Forelimb muscle (tissue), 1 donor: Measurements from ENCODE around the gene KCND3. TPM values are rescaled to one million over a fixed set of nuclear protein-coding genes. Genes with fewer than 3 reads are reported as not detected.

Experiments
- DNase-seq: peaks from one replicate; pipeline ENCODE4 v3.0.0-alpha.2; 2013; ENCODE audit warnings: low read depth
- polyA plus RNA-seq: library from polyadenylated mRNA; unstranded; fragments of 120-200 nt; gene quantifications from one replicate; pipeline ENCODE4 v1.2.1, GENCODE V29; 2013; ENCODE audit not compliant: insufficient read length

The KCND3 gene
- polyA plus RNA-seq, 1 donor: 1.5 TPM

DNA sequence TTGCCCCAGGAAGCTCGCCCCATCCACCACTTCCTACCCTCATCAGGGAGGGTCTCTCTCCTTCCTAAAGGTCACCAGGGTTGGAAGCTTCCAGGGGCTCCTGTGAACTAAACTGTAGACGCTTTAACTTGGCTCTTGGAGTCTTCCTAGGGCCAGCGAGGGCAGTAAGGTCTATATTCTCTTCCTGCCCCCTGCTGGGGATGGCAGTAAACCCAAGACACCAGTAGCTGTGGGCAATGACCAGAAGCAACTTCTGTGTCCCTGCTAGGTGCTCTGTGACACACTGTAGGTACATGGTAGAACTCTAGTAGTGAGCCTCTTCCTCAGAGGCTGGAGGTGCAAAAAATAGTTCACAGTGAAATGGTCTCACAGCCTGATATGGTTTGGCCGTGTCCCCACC, 30.0 kb downstream of the KCND3 start:
- DNase-seq: no peak

DNA sequence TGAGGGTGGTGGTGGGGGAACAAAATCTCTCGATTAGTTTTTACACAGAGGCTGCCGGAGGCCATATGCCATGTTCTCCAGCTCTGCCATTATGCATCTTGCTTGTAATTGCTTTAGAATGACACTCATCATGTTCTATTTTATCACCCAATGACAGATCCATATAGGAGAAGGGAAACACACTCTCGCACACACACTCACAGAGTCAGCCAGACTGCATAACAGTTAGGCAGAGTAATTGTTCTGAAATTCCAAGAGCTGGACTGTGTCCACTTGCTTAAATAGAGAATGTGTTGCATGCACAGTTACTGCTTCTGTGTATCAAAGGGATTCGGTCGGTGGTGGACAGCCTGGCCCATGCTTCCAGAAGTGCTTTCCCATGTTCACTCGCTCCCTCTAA, 30.6 kb downstream of the KCND3 start:
- no peak for DNase-seq

DNA sequence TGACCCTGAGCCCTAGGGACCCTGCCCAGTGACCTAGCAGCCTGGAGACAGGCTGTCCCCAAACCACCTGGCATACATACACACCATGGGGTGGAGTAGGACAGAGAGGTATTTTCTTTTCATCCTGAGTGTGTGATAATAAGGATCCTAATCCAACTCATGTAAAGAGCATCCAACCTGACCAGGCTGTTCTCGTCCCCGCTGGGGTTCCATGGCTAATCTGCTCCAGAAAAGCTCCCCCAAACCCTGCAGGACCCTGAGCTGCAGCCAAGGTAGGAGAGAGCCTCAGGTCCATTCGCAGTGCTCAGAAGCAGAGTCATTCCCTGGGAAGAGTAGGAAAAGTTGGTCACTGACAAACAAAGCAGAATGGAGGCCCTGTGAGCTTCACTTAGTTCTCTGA, 31.4 kb downstream of the KCND3 start:
- no peak for DNase-seq

DNA sequence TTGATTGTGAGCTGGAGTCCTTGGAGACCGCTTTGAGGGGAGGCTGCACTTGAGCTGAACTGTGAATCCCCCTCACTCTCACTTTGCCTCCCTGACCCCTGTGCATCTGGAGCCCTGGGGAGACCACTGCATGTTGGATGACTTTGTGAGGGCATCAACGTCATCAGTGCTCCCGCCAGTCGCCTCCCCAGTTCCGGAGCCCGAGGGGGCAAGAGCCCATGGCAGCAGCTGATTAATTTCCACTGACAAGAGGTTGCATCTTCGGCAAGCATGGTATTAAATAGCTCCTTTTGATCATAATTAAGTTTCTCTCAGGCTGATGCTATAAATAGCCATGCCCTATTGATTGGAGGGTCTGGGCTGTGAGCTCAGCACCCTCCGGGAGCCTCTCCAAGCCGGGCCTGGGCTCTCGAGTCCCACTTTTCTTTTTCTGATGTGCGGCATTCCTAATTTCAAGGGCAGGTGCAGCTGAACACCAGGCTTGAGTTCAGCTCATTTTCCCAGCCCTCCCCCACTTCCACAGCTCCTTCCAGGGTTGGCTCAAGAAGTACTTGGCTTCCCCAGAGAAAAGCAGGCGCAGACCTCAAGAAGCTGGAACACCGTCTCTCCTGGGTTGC, 33.2 kb downstream of the KCND3 start:
- no peak for DNase-seq

DNA sequence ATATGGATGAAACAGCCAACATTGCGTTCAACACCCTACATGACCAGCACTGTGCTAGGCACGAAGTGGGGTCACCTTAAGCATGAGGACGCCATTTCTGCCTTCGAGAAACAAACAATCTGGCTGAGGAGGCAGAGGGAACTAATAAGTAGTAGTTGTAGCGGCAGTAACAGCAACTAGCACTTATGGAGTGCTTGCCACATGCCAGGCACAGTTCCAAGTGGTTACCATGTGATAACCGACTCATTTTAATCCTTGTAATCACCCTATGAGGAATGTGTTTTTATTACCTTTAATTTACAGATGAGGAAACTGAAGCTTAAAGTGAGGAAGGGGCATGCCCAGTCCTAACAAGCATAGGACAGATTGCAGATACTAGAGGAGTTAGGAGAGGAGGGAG, 33.7 kb downstream of the KCND3 start:
- DNase-seq: no peak

DNA sequence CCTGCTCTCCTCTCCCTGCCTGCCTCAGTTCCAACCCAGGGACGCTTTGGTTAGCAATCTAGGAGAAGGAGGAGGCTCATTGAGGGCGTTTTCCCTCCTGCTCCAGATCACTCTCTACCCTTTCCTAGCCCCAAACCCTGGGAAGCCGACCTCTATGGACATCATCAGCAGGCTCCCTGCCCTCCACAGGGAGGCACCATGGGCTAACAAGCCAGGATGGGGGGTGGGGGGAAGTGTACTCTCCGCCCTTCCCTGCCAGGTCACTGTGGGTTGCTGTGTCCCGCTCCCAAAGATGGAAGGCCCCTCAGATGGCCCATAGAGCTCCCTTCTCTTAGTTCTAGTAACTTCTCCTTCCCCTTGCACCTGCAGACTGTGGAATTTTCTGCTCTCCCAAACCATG, 35.7 kb downstream of the KCND3 start:
- DNase-seq: no peak

DNA sequence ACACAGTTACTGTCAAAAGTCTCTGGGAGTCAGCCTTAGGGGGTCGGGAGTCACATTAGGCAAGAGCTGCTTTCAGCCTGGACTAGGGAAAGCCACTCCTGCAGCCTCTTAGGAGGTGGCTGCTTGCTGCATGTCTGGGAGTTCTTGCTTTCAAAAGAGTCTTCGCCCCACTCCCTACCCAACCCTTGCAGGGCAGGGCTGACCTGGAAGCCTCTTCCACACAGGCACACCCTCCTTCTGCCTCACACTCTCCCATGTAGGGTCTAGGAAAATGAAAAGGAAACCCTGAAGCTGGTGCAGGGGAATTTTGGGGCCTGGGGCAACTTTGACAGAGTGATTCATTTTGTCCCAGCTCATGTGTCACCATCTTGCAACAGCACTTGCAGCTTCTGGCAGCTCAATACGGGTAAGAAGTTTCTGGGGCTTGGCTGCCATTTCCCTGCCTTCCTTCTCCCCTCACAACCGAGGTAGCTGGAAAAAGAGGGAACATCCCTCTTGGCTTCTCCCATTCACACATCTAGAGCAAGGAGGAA, 37.3 kb downstream of the KCND3 start:
- DNase-seq: no peak

DNA sequence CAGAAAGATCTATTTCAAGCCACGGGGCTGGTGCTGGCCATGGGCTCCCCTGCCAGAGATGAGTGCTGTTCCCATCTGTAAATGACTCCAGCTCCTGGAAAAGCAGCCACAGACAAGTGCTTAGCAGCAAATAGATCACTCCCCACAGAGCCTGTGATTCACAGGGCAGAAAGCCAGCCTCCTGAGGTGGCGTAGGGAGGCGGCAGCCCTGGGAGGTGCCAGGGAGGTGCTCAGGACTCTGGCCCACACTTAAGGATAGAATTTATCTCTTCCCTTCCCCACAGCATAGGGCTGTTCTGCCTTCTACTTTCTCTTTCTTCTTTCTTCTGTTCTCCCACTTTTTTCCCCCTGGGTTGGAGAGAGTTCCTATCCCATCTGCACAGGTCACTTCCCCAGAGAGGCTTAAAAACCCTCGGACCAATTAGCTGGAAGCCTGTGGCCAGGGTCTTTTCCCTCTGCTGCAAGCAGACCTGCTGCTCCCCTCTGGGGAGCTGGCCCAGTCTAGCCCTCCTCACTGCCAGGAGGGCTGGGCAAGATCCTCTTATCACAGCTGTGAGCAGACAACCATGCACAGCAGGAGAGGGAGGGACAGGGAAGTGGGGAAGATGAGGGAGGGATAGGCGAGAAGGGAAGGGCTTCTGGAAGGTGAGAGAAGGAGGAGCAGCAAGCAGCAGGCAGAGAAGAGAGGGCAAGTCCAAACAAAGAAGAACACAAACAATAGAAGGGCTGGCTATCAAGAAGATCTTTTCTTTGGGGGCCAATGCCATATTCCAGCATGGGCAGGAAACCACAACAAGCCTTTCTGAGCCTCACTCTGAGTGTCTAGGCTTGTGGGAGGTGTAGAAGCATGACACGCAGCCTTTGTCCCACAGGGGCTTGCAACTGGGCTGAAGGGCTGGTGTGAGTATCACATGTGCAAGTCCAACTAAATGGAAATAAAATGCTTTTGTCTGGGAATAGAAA, 41.0 kb downstream of the KCND3 start:
- DNase-seq: no peak

DNA sequence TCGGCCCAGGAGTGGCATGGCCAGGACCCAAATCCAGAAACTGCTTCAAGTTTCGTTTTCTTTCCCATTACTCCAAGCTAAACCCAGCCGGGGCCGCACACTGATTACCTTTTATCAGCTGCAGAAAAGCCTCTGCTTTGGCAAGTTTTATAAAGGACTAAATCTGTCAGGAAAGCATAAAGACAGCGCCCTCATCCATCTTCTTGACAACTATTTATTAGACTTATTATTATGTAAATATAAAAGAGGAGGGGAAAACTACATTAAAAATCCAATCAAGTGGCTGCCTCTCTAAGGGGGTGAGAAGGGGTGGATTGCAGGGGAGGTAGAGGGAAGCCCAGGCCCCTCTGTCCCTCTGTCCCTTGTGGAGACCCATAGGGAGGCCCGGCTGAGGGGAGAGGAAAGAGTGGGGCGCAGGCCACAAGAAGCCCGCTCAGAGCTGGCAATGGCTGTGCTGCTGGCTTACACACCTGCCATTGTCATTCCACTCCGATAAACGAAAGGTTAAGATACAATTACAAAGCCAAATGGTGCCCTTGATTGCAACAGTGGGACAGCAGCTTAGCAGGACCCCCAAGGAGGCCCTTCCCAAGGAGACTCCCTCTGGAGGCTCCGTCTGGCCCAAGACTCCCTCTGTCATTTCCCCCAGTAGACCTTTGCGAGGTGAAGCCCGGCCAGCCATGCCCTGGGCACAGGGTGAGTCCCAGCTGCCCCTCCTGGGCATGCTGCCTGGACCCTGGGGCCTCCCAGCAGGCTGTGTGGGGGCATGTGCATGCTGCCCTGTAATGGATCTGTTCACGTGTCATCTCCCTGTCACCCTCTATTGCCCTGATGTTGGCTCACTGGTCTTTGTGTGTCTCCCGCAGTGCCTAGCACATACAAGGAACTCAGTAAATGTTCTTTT, 45.4 kb downstream of the KCND3 start:
- DNase-seq: no peak

DNA sequence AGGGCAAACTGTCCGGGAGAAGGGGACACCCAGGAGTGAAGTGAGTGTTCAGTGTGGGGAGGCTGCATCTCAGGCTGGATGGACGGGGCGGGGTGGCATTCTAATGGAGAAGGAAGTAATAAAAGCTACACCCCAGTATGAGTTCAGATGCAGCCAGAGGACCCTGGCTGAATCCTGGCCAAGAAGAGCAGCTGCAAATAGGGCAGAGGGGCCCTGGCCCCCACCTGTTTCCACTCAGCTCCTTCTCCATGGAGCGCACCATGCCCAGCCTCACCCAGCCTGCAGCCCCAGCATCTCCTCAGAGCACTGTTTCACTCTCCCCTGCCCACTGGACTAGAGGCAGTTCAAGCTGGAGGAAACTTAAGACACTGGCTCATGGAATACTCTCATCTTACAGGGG, 46.4 kb downstream of the KCND3 start:
- no peak for DNase-seq

DNA sequence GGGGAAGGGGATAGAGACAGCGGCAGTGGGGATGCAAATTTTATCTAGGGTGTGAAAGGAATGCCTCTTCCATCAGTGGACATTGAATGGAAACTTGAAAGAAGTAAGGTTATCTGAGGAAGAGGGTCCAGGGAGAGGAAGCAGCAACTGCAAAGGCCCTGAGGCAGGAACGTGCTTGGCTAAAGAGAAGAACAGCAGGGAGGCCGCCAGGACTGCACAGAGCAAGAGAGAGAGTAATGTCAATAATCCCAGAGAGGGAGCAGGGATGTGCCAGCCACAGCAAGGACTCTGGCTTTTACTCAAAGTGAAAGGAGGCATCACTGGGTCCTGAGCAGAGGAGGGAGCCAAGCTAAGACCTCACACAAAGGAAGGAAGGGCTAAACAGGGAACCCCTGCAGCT, 50.9 kb downstream of the KCND3 start:
- DNase-seq: no peak

DNA sequence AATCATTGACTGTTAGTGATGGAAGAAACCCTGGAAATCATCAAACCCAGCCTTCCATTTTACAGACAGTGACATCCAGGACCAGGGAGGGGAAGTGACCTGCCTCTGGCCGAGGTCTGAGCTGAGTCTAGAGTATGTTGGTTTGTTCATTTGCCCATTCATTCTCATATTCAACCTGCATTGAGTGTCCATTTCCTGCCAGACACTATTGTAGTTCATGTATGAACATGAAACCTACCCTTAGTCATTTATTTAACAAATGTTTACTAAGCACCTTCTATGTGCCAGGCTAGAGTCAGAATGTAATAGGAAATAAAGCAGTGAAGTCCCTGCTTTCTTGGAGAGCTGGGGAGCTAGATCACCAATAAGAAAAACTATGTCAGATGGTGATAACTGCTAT, 51.3 kb downstream of the KCND3 start:
- DNase-seq: no peak

DNA sequence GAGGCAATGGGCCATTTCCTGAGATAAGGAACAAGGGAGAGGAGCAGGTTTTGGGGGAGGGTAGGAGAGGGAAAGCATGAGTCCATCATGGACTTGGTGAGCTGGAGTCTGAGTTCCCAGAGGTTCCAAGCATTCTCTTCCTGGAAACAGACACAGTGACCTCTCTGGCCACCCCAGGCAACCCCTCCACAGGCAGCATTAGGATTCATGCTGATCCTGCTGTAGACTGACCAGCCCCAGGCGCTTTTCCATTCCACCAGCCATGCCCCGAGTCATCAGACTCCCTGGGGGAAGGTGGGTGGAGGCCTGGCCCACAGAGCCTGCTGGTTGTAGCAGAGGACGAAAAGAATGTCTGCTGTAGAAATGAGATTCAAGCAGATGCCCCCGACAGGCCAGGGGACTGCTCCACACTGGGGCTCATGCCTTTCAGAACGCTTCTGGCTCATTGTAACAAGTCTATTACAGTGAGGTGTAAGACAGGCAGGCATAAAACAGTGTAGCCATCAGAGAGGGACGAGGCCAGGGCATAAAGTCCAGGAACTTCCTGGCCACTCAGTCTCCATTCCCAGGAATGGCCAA, 52.2 kb downstream of the KCND3 start:
- no peak for DNase-seq

DNA sequence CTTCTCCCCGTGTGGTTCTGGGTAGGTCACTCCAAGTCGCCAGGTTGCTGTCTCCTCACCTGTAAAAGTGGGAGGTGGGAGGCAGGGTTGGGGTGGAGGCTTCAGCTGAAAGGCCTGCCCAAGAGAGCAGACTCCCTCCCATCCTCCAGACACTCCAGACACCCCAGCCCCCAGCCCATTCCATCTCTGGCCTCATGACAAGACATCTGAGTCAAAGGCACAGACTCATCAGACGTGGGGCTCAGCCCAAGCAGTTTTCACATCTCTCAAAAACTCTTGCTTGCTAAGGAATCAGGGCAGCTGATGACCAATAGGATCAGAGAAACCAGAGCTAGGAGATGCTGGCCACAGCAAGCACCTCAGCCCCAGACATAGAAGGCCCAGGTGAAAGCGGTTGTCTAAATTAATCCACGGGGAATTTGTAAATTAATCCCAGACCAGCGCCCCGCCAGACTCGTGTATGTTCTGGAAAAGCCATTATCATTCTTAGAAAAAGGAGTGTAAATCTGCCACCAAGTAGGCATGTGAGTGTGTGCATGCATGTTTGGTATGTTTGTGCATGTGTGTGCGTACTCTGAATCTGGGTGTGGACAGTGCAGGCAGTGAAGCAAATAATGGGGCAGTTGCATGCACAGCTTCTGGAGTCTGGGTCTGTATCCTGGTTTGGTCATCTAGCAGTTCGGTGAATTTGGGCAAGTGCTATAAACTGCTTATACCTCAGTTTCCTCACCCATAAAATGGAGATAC, 55.2 kb downstream of the KCND3 start:
- DNase-seq: no peak

DNA sequence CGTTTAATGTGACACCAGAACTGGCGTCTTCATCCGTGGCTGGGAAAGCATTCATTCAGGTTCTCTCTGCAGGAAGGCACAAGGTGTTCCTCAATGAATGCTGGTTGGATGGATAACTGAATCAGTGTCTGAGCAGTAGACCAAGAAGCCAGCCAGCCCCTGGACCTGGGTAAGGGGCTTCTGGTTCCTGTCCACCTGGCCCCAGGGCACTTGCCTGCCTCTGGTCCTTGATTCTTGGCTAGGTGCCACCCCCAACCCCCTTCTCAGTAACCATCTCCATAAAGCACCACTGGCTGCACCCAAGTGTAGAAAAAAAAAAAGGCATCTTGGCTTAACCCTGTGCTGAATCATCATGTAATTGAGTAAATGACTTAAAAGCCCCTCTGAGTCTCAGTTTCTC, 59.1 kb downstream of the KCND3 start:
- no peak for DNase-seq

DNA sequence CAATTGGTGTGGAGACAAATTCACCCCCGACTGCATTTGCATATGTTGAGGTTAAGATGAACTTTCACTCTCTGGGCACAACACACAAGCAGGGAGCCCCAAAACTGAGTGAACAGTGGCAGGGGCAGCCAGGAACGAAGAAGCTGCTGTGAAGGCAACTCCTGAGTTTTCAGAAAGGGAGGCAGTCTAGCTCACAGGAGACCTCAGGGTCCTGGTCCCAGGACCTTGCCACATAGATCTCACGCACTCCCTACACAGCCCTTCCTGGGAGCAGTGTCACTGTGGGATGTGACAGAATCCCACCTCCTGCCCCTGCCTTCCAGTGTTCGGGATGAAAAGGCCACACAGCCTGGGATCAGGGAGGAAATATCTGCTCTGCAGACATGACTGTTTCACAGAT, 60.9 kb downstream of the KCND3 start:
- DNase-seq: no peak

DNA sequence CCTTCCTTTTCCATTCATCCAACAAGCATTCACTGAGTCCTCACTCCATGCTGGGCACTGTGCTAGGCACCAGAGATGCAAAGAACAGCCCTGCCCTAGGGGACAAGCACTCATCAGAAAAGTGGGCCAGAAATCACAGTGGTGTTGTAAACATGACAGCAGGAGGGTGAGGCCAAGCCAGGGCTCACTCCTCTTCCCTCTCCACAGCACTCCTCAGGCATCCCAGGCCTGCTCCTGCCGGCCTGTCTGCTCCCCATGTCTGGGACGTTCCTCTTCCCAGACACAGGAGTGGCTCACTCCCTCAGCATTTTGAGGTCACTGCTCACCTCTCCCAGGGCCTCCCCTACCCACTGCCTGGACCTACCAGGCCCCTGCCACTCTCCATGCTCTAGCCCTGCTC, 61.8 kb downstream of the KCND3 start:
- DNase-seq: no peak

DNA sequence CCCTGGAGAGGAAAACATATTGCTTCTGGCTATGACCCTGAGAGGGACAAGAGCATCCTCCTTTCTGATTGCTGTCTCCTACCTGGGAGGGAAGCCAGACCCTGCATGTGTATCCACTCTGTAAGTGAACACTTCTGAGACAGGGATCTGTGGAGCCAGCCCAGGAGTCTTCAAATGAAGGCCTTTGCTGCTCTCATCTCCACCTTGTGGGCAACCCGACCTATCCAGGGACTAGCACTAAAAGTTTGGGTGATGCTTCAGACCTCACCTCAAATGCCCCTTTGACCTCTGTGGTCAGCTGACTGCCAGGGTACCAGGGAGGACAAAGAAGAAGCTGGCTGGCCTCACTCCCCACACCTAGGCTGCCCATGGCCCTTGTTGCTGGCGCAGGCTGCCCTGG, 64.7 kb downstream of the KCND3 start:
- DNase-seq: no peak

DNA sequence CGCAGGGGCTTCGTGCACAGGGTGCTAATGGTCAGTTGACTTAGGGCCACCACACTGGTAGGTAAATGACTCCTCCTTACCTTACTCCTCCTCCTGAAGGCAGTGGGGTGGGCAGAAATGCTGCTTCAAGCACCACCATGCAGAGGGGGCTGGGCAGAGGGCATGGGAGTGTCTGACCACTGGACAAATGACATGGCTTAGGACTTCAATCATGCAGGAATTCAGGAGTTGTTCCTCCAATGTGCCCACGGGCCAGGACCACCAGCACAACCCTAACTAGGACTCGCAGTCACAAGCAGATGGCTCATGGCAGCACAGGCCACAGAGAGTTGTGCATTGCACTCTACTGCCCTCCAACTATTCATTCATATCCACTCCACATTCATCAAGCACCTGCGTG, 65.7 kb downstream of the KCND3 start:
- DNase-seq: no peak

DNA sequence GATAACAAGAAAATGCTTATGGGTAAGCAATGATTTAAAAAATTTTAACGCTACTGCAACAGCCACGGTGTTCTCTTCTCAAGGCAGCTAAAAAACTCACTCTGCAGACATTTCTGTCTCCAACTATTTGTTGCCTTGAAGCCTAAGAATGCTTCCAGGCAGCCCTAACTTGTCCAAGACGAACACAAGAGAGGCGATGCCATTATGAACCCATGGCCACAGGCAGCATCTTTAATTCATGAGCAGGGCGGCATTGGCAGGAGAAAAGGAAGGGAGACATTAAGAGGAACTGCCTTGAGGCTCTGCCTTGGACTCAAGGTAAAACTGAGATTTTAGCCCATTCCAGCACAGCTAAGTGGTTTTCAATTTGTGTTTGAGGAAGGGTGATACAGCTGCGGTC, 67.5 kb downstream of the KCND3 start:
- DNase-seq: no peak
